Astrocyte of the cerebellum (primary cell): ENCODE data around the gene ERAP2.
A peak's percentile ranks its signal among the peaks of the same experiment; 100 is the strongest.

ENCODE experiments used
- DNase-seq: peaks from one replicate; pipeline ENCODE4 v3.0.0-alpha.2; 2011; ENCODE audit warnings: low read depth
- H3K4me3 ChIP-seq: 2 replicates; pipeline ENCODE4 v1.5.1; 2011; ENCODE audit warnings: mild to moderate bottlenecking, low read depth, low read length, moderate library complexity
- in situ Hi-C: cut with HindIII; loops from 2 replicates; pipeline ENCODE4 v1.10.0; 2017; ENCODE audit warnings: low sequenced_read_pairs
- TF ChIP-seq, protein P1 (sequence below): IDR thresholded peaks from 2 replicates; pipeline ENCODE4 v1.5.1; 2012; ENCODE audit warnings: low read length, low read depth, moderate library complexity, mild to moderate bottlenecking; ENCODE audit errors: missing control alignments

Gene ERAP2

DNA sequence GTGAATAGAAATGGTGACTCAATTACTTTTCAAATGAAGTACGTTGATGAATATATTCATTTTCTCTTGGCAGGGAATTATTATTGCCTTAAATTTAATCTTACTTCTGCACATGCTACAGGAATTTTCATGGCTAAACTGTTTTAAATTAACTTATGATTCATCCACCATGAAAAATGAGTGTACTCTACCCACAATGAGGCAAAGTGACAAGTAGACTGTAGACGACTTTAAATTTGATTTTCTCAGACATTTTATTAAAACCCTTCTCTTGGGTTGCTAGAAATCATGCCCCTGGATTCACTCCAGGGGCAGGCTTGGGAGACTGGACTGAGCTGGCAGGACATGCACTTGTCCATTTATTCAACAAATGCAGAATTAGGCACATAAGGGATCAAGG lies 23.5 kb upstream of the ERAP2 start:
- no peak for DNase-seq

DNA sequence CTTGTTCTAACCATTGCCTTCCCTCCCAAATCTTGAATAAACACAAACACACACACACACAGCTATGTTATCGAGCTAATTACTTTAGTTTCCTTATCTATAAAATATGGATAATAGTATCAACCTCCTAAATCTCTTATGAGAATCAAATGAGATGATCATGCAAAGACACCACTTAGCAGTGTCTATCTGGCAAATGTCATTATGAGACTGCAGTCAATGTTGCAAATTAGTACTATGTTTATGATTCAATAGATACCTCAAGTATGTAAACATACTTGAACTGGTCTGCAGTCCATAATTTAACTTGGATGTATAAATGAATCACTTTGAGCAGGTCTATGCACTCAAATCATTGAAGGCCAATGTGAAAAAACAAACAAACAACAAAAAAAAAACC lies 22.2 kb upstream of the ERAP2 start:
- H3K4me3 ChIP-seq: no peak overlapping the region
- no peak for DNase-seq
- in situ Hi-C loops: no loop called here
- TF ChIP-seq, protein P1, sequence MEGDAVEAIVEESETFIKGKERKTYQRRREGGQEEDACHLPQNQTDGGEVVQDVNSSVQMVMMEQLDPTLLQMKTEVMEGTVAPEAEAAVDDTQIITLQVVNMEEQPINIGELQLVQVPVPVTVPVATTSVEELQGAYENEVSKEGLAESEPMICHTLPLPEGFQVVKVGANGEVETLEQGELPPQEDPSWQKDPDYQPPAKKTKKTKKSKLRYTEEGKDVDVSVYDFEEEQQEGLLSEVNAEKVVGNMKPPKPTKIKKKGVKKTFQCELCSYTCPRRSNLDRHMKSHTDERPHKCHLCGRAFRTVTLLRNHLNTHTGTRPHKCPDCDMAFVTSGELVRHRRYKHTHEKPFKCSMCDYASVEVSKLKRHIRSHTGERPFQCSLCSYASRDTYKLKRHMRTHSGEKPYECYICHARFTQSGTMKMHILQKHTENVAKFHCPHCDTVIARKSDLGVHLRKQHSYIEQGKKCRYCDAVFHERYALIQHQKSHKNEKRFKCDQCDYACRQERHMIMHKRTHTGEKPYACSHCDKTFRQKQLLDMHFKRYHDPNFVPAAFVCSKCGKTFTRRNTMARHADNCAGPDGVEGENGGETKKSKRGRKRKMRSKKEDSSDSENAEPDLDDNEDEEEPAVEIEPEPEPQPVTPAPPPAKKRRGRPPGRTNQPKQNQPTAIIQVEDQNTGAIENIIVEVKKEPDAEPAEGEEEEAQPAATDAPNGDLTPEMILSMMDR: no peak

More for the DNA sequence above, 23.5 kb upstream of the ERAP2 start:
- in situ Hi-C loops: no loop called here
- TF ChIP-seq, protein P1: no peak
- no peak overlapping the region for H3K4me3 ChIP-seq

DNA sequence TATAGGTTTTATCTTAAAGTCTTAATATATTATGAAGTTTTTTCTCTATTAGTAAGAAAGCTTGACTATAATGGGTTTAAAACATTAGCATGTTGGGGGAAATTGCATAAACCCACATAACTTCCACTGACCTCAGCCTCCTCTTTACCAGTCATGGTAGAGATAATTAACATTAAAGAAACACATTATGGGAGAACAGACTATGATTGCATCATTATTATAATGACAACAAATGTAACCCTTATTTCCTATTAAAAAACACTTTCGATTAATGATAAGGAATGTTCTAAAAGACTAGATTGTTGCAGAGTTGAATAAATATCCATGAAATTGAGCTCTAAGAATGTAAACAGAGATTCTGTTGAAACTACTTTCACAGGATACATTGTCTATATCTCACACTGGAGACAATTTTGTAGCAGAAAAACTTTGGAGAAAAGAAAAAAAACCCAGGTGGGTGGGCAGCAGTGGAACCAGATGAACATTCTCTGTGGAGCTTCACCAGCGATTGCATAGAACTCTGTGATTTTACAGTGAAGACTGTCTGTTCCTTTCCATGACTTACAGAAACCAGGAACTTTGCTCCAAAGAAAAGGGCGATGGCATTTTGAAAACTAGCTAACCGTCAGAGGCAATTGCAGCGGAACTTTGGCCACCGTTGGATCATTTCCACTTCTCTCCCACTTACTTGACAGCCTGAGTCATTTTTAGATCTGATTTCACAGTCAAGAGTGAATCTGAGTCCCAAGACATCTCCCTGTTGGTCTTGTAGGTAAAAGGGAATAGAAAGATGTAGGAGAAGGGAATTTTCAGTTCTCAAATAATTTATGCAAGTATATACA lies 21.0 kb upstream of the ERAP2 start:
- no peak for DNase-seq
- H3K4me3 ChIP-seq: no peak overlapping the region
- in situ Hi-C loops: no loop called here
- TF ChIP-seq, protein P1: no peak

DNA sequence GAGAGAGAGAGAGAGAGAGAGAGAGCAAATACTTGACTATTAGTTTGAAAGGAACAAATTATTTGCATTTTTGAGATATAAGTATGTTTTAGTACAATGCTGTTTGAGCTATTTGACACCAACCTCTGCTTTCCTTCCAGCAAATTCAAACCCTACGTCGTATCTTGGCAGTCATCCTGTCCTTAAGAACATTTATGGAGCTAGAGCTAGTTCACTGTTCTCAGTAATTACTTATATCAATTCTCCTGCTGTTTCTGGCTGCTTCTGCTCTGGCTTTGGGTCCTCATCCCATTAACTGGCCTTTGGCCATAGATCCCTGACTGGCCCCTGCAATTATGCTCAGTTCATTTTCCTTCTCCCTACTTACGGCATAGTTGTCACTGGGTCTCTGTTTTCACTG lies 19.9 kb upstream of the ERAP2 start:
- TF ChIP-seq, protein P1: no peak
- in situ Hi-C loops: no loop called here
- DNase-seq: peak; percentile 80
- H3K4me3 ChIP-seq: no peak overlapping the region

DNA sequence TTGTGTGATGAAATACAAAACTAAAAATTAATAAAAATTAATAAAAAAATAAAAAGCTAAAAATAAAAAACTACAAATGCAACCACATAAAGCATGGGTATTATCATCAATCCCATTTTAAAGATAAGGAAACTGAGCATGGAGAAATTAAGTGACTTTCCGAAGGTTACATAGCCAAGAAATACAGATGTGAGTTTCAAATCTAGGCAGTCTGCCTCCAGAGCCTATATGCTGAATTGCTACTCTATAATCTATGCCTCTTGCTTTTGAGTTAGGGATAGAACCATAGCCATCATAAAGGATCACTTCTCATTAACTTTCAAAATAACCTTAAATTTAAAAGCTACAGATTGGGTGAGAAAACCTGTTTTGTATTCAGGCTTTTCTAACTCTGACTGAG lies 18.8 kb upstream of the ERAP2 start:
- in situ Hi-C loops: no loop called here
- no peak for DNase-seq
- TF ChIP-seq, protein P1: no peak
- no peak overlapping the region for H3K4me3 ChIP-seq

DNA sequence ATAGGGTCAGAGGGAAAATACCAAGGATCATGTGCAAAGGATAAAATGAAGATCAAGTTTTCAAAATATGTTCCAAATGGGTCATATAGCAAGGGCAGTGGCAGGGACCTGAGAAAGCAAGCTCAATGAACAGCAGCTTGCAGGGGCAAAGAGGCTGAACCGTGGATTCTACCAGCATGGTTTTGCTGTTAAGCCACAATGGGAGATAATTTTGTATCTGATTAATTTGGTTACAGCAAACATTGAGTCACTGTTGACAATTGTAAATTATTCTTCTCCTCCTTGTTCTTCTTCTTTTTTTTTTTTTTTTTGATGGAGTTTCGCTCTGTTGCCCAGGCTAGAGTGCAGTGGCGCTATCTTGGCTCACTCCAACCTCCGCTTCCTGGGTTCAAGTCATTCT lies 18.4 kb upstream of the ERAP2 start:
- no peak overlapping the region for H3K4me3 ChIP-seq
- TF ChIP-seq, protein P1: no peak
- in situ Hi-C loops: no loop called here
- DNase-seq: no peak
